Measurements from ENCODE around the gene TMEM167B. TPM values are rescaled to one million over a fixed set of nuclear protein-coding genes. Genes with fewer than 3 reads are reported as not detected.
A peak's percentile ranks its signal among the peaks of the same experiment; 100 is the strongest.

Gene TMEM167B
- total RNA-seq, 1 experiment from 2014 or later: 30.2 TPM

GRCh38 chr1:109089242-109090015, 1.1 kb upstream of the TMEM167B start:
- CTCF ChIA-PET: interaction anchor here (0.6 to 2.9 kb wide), 6 partner anchors 11 to 309 kb away, joined by 3 to 12 read pairs (median 4); no protein-coding TSS in a partner anchor
- intact Hi-C loops (cut with micrococcal nuclease): loop anchor here (1.0 kb wide), 1 partner anchor 13 kb away; the partner anchor contains the start of gene TAF13
- Mint-ChIP-seq H3K27me3 (ENCODE audit: insufficient read depth, unreplicated experiment) (no peaks in the 10 kb centered on the region), H3K4me1 (ENCODE audit: insufficient read depth, unreplicated experiment) (peaks cover 12% of the 10 kb centered on the region), H3K36me3 (ENCODE audit: insufficient read depth, unreplicated experiment) (peaks cover 37% of the 10 kb centered on the region), H3K27ac (ENCODE audit: low read depth, unreplicated experiment) (no peak overlapping the region), H3K4me3 (ENCODE audit: unreplicated experiment) (peak overlapping the region; percentile 80), H3K9me3 (ENCODE audit: unreplicated experiment) (no peaks in the 10 kb centered on the region)
- DNase-seq (ENCODE audit: unreplicated experiment): peak; percentile 47
- TF ChIP-seq, protein P1, sequence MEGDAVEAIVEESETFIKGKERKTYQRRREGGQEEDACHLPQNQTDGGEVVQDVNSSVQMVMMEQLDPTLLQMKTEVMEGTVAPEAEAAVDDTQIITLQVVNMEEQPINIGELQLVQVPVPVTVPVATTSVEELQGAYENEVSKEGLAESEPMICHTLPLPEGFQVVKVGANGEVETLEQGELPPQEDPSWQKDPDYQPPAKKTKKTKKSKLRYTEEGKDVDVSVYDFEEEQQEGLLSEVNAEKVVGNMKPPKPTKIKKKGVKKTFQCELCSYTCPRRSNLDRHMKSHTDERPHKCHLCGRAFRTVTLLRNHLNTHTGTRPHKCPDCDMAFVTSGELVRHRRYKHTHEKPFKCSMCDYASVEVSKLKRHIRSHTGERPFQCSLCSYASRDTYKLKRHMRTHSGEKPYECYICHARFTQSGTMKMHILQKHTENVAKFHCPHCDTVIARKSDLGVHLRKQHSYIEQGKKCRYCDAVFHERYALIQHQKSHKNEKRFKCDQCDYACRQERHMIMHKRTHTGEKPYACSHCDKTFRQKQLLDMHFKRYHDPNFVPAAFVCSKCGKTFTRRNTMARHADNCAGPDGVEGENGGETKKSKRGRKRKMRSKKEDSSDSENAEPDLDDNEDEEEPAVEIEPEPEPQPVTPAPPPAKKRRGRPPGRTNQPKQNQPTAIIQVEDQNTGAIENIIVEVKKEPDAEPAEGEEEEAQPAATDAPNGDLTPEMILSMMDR (IDR thresholded peaks at IDR 0.05; ENCODE audit: unreplicated experiment): no peak
- POLR2A ChIA-PET: interaction anchor here (0.6 to 3.9 kb wide), 8 partner anchors 11 to 127 kb away, joined by 3 to 97 read pairs (median 15); partner anchors contain the start of genes TAF13 and WDR47
- no TSS peak for BruUV-seq (replicated peaks)

DNA sequence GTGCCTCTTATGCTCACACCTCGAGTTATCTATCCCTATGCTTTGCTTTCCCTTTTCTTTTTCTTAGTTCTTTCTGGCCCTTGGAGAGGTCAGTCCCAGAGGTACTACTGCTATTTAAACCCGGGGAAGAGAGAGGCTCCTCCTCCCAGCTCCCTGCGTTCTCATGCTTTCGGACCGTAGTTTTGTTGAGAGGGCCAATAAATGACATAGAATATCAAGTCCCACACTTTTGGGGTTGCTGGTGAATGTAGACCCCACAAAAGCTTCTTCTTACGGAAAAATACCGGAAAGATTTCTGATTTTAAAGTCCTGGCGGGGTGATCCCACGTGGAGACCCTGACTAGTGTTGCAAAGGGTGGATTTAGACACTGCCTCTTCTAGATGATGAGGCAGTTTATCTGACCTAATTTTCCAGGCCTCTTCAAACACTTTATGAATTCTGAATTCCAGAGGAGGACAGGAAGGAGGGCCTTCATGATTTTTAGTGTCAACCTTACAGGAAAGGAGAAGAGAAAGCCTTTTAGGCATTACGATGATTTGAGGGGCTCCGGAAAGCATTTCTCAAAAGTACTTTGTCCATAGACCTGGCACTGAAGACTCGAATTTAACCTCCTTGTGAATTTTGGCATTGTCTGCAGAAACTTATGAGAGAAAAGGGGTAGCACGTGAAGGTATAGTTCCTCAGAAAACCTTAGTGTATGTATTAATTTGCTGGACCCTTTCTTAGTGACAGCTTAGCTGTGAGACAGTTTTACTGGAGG, 694 bp downstream of the TMEM167B start:
- Mint-ChIP-seq H3K4me3 (ENCODE audit: unreplicated experiment) (peak overlapping the region; percentile 80), H3K36me3 (ENCODE audit: insufficient read depth, unreplicated experiment) (peaks cover 52% of the 10 kb centered on the region), H3K27ac (ENCODE audit: low read depth, unreplicated experiment) (peak overlapping the region; percentile 96), H3K9me3 (ENCODE audit: unreplicated experiment) (no peaks in the 10 kb centered on the region), H3K4me1 (ENCODE audit: insufficient read depth, unreplicated experiment) (peaks cover 12% of the 10 kb centered on the region), H3K27me3 (ENCODE audit: insufficient read depth, unreplicated experiment) (no peaks in the 10 kb centered on the region)
- intact Hi-C loops (cut with micrococcal nuclease): no loop called here
- TF ChIP-seq, protein P1 (IDR thresholded peaks at IDR 0.05; ENCODE audit: unreplicated experiment): no peak
- BruUV-seq (replicated peaks): TSS peak; percentile 54
- DNase-seq (ENCODE audit: unreplicated experiment): peak; percentile 59
- ChIA-PET POLR2A (interaction anchor here (0.6 to 3.9 kb wide), 27 partner anchors 9 to 309 kb away, joined by 3 to 97 read pairs (median 5); partner anchors contain the start of genes CLCC1, SARS1, TAF13 and WDR47), CTCF (interaction anchor here (0.5 to 2.9 kb wide), 9 partner anchors 9 to 301 kb away, joined by 3 to 12 read pairs (median 3); partner anchors contain the start of gene CLCC1)

DNA sequence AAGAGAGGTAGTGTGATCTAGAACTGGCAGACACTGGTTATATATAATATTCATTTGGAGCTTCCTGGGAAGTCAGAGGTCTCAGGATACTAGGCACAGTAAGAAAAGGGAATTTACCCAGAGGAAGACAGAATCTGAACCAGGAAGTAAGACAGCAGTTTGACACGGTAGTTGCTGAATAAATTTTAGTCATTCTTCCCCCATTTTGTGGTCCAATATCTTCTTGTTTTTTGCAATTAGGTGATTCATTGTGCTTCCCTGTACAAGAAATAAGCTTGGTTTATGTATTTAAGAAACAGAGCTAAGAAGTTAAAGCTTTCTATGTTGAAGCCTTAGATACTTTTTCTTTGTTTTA, 1.3 kb downstream of the TMEM167B start:
- no peak for DNase-seq (ENCODE audit: unreplicated experiment)
- H3K27ac Mint-ChIP-seq (ENCODE audit: low read depth, unreplicated experiment): peak overlapping the region; percentile 96
- peak overlapping the region; percentile 80 for H3K4me3 Mint-ChIP-seq (ENCODE audit: unreplicated experiment)
- H3K4me1 Mint-ChIP-seq (ENCODE audit: insufficient read depth, unreplicated experiment): peaks cover 12% of the 10 kb centered on the region
- intact Hi-C loops (cut with micrococcal nuclease): no loop called here
- peaks cover 52% of the 10 kb centered on the region for H3K36me3 Mint-ChIP-seq (ENCODE audit: insufficient read depth, unreplicated experiment)
- TF ChIP-seq, protein P1 (IDR thresholded peaks at IDR 0.05; ENCODE audit: unreplicated experiment): no peak
- POLR2A ChIA-PET: interaction anchor here (0.7 to 3.9 kb wide), 17 partner anchors 8 to 380 kb away, joined by 3 to 97 read pairs (median 11); partner anchors contain the start of genes CLCC1, SARS1, TAF13 and WDR47
- H3K9me3 Mint-ChIP-seq (ENCODE audit: unreplicated experiment): no peaks in the 10 kb centered on the region
- CTCF ChIA-PET: interaction anchor here (0.5 to 2.9 kb wide), 9 partner anchors 8 to 300 kb away, joined by 3 to 12 read pairs (median 3); no protein-coding TSS in a partner anchor
- no peaks in the 10 kb centered on the region for H3K27me3 Mint-ChIP-seq (ENCODE audit: insufficient read depth, unreplicated experiment)
- no TSS peak for BruUV-seq (replicated peaks)

- BruUV-seq (replicated peaks): no TSS peak
- peaks cover 12% of the 10 kb centered on the region for H3K4me1 Mint-ChIP-seq (ENCODE audit: insufficient read depth, unreplicated experiment)
- H3K9me3 Mint-ChIP-seq (ENCODE audit: unreplicated experiment): no peaks in the 10 kb centered on the region
- POLR2A ChIA-PET: no interaction called here
- peak; percentile 19 for DNase-seq (ENCODE audit: unreplicated experiment)
- H3K27ac Mint-ChIP-seq (ENCODE audit: low read depth, unreplicated experiment): no peak overlapping the region
- H3K36me3 Mint-ChIP-seq (ENCODE audit: insufficient read depth, unreplicated experiment): peaks cover 52% of the 10 kb centered on the region
- intact Hi-C loops (cut with micrococcal nuclease): no loop called here
- no peak overlapping the region for H3K4me3 Mint-ChIP-seq (ENCODE audit: unreplicated experiment)
- CTCF ChIA-PET: interaction anchor here (0.7 kb wide), 1 partner anchor 275 kb away, joined by 3 read pairs; no protein-coding TSS in a partner anchor
- no peaks in the 10 kb centered on the region for H3K27me3 Mint-ChIP-seq (ENCODE audit: insufficient read depth, unreplicated experiment)
- TF ChIP-seq, protein P1 (IDR thresholded peaks at IDR 0.05; ENCODE audit: unreplicated experiment): no peak
Measured at GRCh38 chr1:109094377-109094803, 3.8 kb downstream of the TMEM167B start.

Data from MCF 10A (cell line).